ENCODE results near the gene SHC4. TPM values are rescaled to one million over a fixed set of nuclear protein-coding genes. Genes with fewer than 3 reads are reported as not detected.
"Not testable (repeated sequence)": the region's sequence is repeated elsewhere in the genome, so short reads cannot be mapped to it uniquely, and the experiment has no call there.

SHC4 gene
- polyA plus RNA-seq, 3 donors = 0.09 to 1.9 (median 0.15) TPM

GRCh38 chr15:48868023-48868422 lies 95.7 kb downstream of the SHC4 start:
- H3K27ac ChIP-seq (ENCODE audit: low read depth, low read length) = no peak overlapping the region

- 53 to 70% (median 65%) methylated on average over 2 of the region's 2 CpGs for WGBS, 3 donors
- H3K27ac ChIP-seq (ENCODE audit: low read depth, low read length) = no peak overlapping the region
Observed at GRCh38 chr15:48866141-48866563, 97.6 kb downstream of the SHC4 start.

GRCh38 chr15:48865370-48866079 lies 98.2 kb downstream of the SHC4 start:
- 34 to 43% (median 36%) methylated on average over 3 of the region's 3 CpGs for WGBS, 3 donors
- H3K27ac ChIP-seq (ENCODE audit: low read depth, low read length) = no peak overlapping the region

GRCh38 chr15:48862705-48863104 lies 101.0 kb downstream of the SHC4 start:
- H3K27ac ChIP-seq (ENCODE audit: low read depth, low read length) = no peak overlapping the region
- WGBS, 3 donors = 80 to 96% (median 89%) methylated on average over 1 of the region's 1 CpG

- WGBS, 3 donors = 0 to 7% (median 0%) methylated on average over 1 of the region's 1 CpG
- H3K27ac ChIP-seq (ENCODE audit: low read depth, low read length) = no peak overlapping the region
Observed at GRCh38 chr15:48861813-48862431, 101.8 kb downstream of the SHC4 start.

- 87 to 94% (median 90%) methylated on average over 2 of the region's 2 CpGs for WGBS, 3 donors
- H3K27ac ChIP-seq (ENCODE audit: low read depth, low read length) = no peak overlapping the region
Observed at GRCh38 chr15:48859426-48859825, 104.3 kb downstream of the SHC4 start.

GRCh38 chr15:48858401-48858800 lies 105.3 kb downstream of the SHC4 start:
- 31 to 50% (median 43%) methylated on average over 2 of the region's 2 CpGs for WGBS, 3 donors
- no peak overlapping the region for H3K27ac ChIP-seq (ENCODE audit: low read depth, low read length)

GRCh38 chr15:48856942-48857341 lies 106.8 kb downstream of the SHC4 start:
- H3K27ac ChIP-seq (ENCODE audit: low read depth, low read length) = no peak overlapping the region
- WGBS, 3 donors = 53 to 58% (median 56%) methylated on average over 2 of the region's 2 CpGs

- WGBS, 3 donors = 18 to 40% (median 31%) methylated on average over 6 of the region's 6 CpGs
- no peak overlapping the region for H3K27ac ChIP-seq (ENCODE audit: low read depth, low read length)
Observed at GRCh38 chr15:48855501-48856440, 107.9 kb downstream of the SHC4 start.

- H3K27ac ChIP-seq (ENCODE audit: low read depth, low read length) = not testable (repeated sequence)
- 93 to 100% (median 99%) methylated on average over 3 of the region's 3 CpGs for WGBS, 3 donors
Observed at GRCh38 chr15:48854434-48854833, 109.3 kb downstream of the SHC4 start.

GRCh38 chr15:48851956-48852355 lies 111.8 kb downstream of the SHC4 start:
- H3K27ac ChIP-seq (ENCODE audit: low read depth, low read length) = no peak overlapping the region

- 85 to 90% (median 89%) methylated on average over 2 of the region's 2 CpGs for WGBS, 3 donors
- H3K27ac ChIP-seq (ENCODE audit: low read depth, low read length) = no peak overlapping the region
Observed at GRCh38 chr15:48850648-48851047, 113.1 kb downstream of the SHC4 start.

GRCh38 chr15:48845123-48845522 lies 118.6 kb downstream of the SHC4 start:
- H3K27ac ChIP-seq (ENCODE audit: low read depth, low read length) = no peak overlapping the region
- 76 to 88% (median 81%) methylated on average over 1 of the region's 1 CpG for WGBS, 3 donors

- 79 to 96% (median 79%) methylated on average over 6 of the region's 6 CpGs for WGBS, 3 donors
- no peak overlapping the region for H3K27ac ChIP-seq (ENCODE audit: low read depth, low read length)
Observed at GRCh38 chr15:48842501-48842900, 121.2 kb downstream of the SHC4 start.

- WGBS, 3 donors = 69 to 94% (median 93%) methylated on average over 5 of the region's 5 CpGs
- no peak overlapping the region for H3K27ac ChIP-seq (ENCODE audit: low read depth, low read length)
Observed at GRCh38 chr15:48834756-48835155, 129.0 kb downstream of the SHC4 start.

- no peak overlapping the region for H3K27ac ChIP-seq (ENCODE audit: low read depth, low read length)
Observed at GRCh38 chr15:48833526-48834239, 130.0 kb downstream of the SHC4 start.

GRCh38 chr15:48832648-48833047 lies 131.1 kb downstream of the SHC4 start:
- no peak overlapping the region for H3K27ac ChIP-seq (ENCODE audit: low read depth, low read length)

- H3K27ac ChIP-seq (ENCODE audit: low read depth, low read length) = no peak overlapping the region
Observed at GRCh38 chr15:48828906-48829305, 134.8 kb downstream of the SHC4 start.

GRCh38 chr15:48828471-48828870 lies 135.2 kb downstream of the SHC4 start:
- WGBS, 3 donors = 59 to 73% (median 66%) methylated on average over 4 of the region's 4 CpGs
- no peak overlapping the region for H3K27ac ChIP-seq (ENCODE audit: low read depth, low read length)

Data from adipose tissue (tissue), 3 donors.